Measurements from ENCODE around the gene XXYLT1. TPM values are rescaled to one million over a fixed set of nuclear protein-coding genes. Genes with fewer than 3 reads are reported as not detected.

XXYLT1 gene
- total and polyA plus RNA-seq, 2 of the 8 experiments (the other 6 are each of a cell fraction or from before 2014, with no cell fraction given), result 18.9 to 23.8 TPM

DNA sequence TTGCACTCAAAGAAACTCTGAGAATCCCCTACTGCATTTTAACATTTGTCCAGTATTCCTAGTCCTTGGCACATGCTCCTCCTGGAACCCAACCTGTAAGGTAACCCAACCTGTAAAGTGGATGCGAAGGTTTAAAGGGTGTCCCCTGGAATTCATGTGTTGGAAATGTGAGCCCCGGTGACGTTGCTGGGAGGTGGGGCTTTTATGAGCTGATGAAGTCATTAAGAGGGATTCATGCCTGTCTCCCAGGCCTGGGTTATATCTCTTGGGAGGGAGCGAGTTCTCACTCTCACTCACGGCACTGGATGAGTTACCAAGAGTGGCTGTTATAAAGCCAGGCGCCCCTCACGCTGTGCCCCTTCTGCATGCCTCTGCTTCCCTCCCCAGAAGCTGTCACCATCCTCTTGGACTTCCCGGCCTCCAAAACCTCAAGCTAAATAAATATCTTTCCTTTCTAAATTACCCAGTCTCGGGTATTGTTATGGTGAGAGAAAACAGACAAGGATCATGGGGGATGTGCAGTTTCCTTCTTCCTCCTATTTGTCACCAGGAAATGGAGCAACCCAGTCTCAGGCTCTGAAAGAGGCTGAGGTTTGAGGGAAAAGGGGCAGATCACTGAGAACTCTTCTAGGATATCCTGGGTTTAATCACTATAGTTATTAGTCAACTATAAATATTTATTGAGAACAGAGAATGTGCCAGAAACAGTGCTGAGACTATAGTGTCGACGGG lies 7.6 kb downstream of the XXYLT1 start:
- no peak overlapping the region for H2BK12ac ChIP-seq (ENCODE audit: low read depth, low read length)
- no peak overlapping the region for H2BK120ac ChIP-seq (replicated peaks; ENCODE audit: low read depth, low read length)
- H3K9me3 ChIP-seq (ENCODE audit: insufficient read depth in 2 of 2, low read depth in 1 of 2, low read length in 1 of 2), result no peaks in the 10 kb centered on the region
- peaks cover 27% of the 10 kb centered on the region for H3K79me1 ChIP-seq (ENCODE audit: low read depth, low read length)
- no peak for DNase-seq (ENCODE audit: low read depth in 1 of 2, low spot score in 2 of 2)
- FAIRE-seq, result no peak
- ChIA-PET POLR2A (ENCODE audit: partially characterized antibody) (interaction anchor here (2.0 to 3.0 kb wide), 2 partner anchors 7 to 280 kb away, joined by 6 to 30 read pairs; partner anchors contain the start of genes PPP1R2 and XXYLT1), CTCF (ENCODE audit: partially characterized antibody) (interaction anchor here (0.8 to 3.0 kb wide), 3 partner anchors 59 to 581 kb away, joined by 3 to 9 read pairs (median 3); no protein-coding TSS in a partner anchor)
- H3K4me3 ChIP-seq (ENCODE audit: extremely low read depth in 1 of 4, insufficient read depth in 2 of 4, low read depth in 3 of 4, low read length in 4 of 4), result no peak overlapping the region
- no peak overlapping the region for H2BK5ac ChIP-seq (ENCODE audit: low read depth, low read length)
- no peak overlapping the region for H4K8ac ChIP-seq (ENCODE audit: extremely low read depth, insufficient read depth, low read length)
- no peak overlapping the region for H2AK5ac ChIP-seq (ENCODE audit: low read depth, low read length)
- H3K56ac ChIP-seq (replicated peaks; ENCODE audit: insufficient read length, low read depth, low read length), result no peak overlapping the region
- no peak overlapping the region for H2BK15ac ChIP-seq (ENCODE audit: low read length)
- no peak overlapping the region for H2AFZ ChIP-seq (ENCODE audit: low read length)
- H3K4ac ChIP-seq (replicated peaks; ENCODE audit: insufficient read length, low read depth, low read length), result no peak overlapping the region
- no peak overlapping the region for H2BK20ac ChIP-seq (ENCODE audit: low read length)
- no peak overlapping the region for H3K23ac ChIP-seq (ENCODE audit: insufficient read length)
- TF ChIP-seq KDM1A (IDR thresholded peaks at IDR 0.05; ENCODE audit: borderline replicate concordance, low read length), result no peak
- no peak for TF ChIP-seq MAFK (IDR thresholded peaks at IDR 0.05; ENCODE audit: low read depth, low read length)
- no peak for TF ChIP-seq SP1 (IDR thresholded peaks at IDR 0.05; ENCODE audit: low read depth, low read length)
- no peak for TF ChIP-seq EP300 (IDR thresholded peaks at IDR 0.05; ENCODE audit: borderline replicate concordance in 1 of 2, low read depth in 2 of 2, low read length in 2 of 2)
- TF ChIP-seq RAD21 (IDR thresholded peaks at IDR 0.05 in 1 of 2, conservative IDR thresholded peaks at IDR 0.05 in 1 of 2; ENCODE audit: low read depth in 2 of 2, low read length in 2 of 2), result no peak
- TF ChIP-seq SIN3A (conservative IDR thresholded peaks at IDR 0.05 in 1 of 2, IDR thresholded peaks at IDR 0.05 in 1 of 2; ENCODE audit: low read depth in 1 of 2, low read length in 2 of 2), result no peak
- no peak for TF ChIP-seq SUZ12 (IDR thresholded peaks at IDR 0.05; ENCODE audit: low read length)
- TF ChIP-seq SAP30 (IDR thresholded peaks at IDR 0.05; ENCODE audit: insufficient read depth, insufficient replicate concordance, low read length), result no peak
- H3K79me2 ChIP-seq (ENCODE audit: control insufficient read depth in 1 of 2, insufficient read depth in 2 of 2, low read length in 2 of 2), result peaks cover 0 to 78% of the 10 kb centered on the region in 2 experiments; a peak in 3 of 4 replicates
- no peak overlapping the region for H4K91ac ChIP-seq (replicated peaks; ENCODE audit: insufficient read length, low read length)
- no peak overlapping the region for H4K5ac ChIP-seq (ENCODE audit: insufficient read length, low read depth, low read length)
- H4K20me1 ChIP-seq (replicated peaks in 1 of 2; ENCODE audit: control insufficient read depth in 1 of 2, insufficient read depth in 2 of 2, low read length in 2 of 2), result peaks cover 26 to 36% of the 10 kb centered on the region in 2 experiments
- H3K27ac ChIP-seq (ENCODE audit: low read depth, low read length), result no peak overlapping the region
- H3K4me1 ChIP-seq (replicated peaks in 1 of 4; ENCODE audit: control insufficient read depth in 3 of 4, insufficient read depth in 4 of 4, low read length in 3 of 4), result peaks cover 7 to 19% (median 11%) of the 10 kb centered on the region in 4 experiments
- no peak overlapping the region for H3K18ac ChIP-seq (ENCODE audit: extremely low read depth, low read length)
- no peaks in the 10 kb centered on the region for H3K27me3 ChIP-seq (replicated peaks in 1 of 4; ENCODE audit: control insufficient read depth in 3 of 4, extremely low read depth in 1 of 4, insufficient read depth in 3 of 4, low read length in 3 of 4)
- H3K9ac ChIP-seq (replicated peaks in 1 of 4; ENCODE audit: extremely low read depth in 1 of 4, low read depth in 3 of 4, low read length in 3 of 4), result no peak overlapping the region
- peaks cover 7% of the 10 kb centered on the region; the same call in 1 of the 2 replicates for H3K23me2 ChIP-seq (ENCODE audit: low read depth, low read length)
- H3K14ac ChIP-seq (ENCODE audit: insufficient read length), result no peak overlapping the region
- H3K4me2 ChIP-seq (ENCODE audit: insufficient read depth in 1 of 2, low read depth in 2 of 2, low read length in 2 of 2), result no peak overlapping the region
- peaks cover 2 to 14% (median 4%) of the 10 kb centered on the region in 4 experiments; a peak in 5 of 8 replicates for H3K36me3 ChIP-seq (ENCODE audit: control insufficient read depth in 2 of 4, insufficient read depth in 4 of 4, low read length in 3 of 4)
- 81% methylated on average over 11 of the region's 11 CpGs; no CpG with 5 or more reads in 1 of the 2 experiments for WGBS, 2 experiments (ENCODE audit: extremely low coverage in 1 of 2, insufficient coverage in 1 of 2, insufficient read length in 1 of 2, insufficient replicate concordance in 2 of 2, low coverage in 1 of 2, low lambda C conversion rate in 2 of 2, missing lambda C conversion rate in 1 of 2)
